OCI-LY1 (cell line): ENCODE data around the gene PABPN1L.

Source experiments
- H2AFZ ChIP-seq: fragments of 200-600 bp; sonication (generic), shearing (Covaris generic); 2 replicates; pipeline ENCODE4 v1.6.0; 2014; ENCODE audit warnings: antibody characterized with exemption, mild to moderate bottlenecking, low read length
- H3F3A ChIP-seq: fragments of 200-600 bp; sonication (generic), shearing (Covaris generic); 2 replicates; pipeline ENCODE4 v1.6.0; 2014; ENCODE audit warnings: mild to moderate bottlenecking, antibody characterized with exemption, low read length, moderate library complexity; ENCODE audit not compliant: insufficient read depth
- H3K27ac ChIP-seq: fragments of 200-600 bp; sonication (generic); 2 replicates; pipeline ENCODE4 v1.5.1; 2014; ENCODE audit warnings: low read length, mixed run types, mild to moderate bottlenecking, low read depth; ENCODE audit not compliant: poor library complexity, severe bottlenecking
- H3K27me3 ChIP-seq: fragments of 200-600 bp; sonication (generic); 2 replicates; pipeline ENCODE4 v1.6.0; 2014; ENCODE audit warnings: antibody characterized with exemption, mild to moderate bottlenecking, low read length, moderate library complexity; ENCODE audit not compliant: insufficient read depth
- H3K36me3 ChIP-seq: fragments of 200-600 bp; sonication (generic); 2 replicates; pipeline ENCODE4 v1.6.1; 2014; ENCODE audit warnings: mild to moderate bottlenecking, antibody characterized with exemption, low read length, moderate library complexity, mixed read lengths; ENCODE audit not compliant: insufficient read depth
- H3K4me1 ChIP-seq: fragments of 200-600 bp; sonication (generic); 2 replicates; pipeline ENCODE4 v1.5.1; 2014; ENCODE audit warnings: mild to moderate bottlenecking, low read length, moderate library complexity; ENCODE audit not compliant: insufficient read depth, severe bottlenecking
- H3K4me2 ChIP-seq: fragments of 200-600 bp; sonication (generic), shearing (Covaris generic); 2 replicates; pipeline ENCODE4 v1.6.1; 2014; ENCODE audit warnings: low read length
- H3K4me3 ChIP-seq: fragments of 200-600 bp; sonication (generic); 2 replicates; pipeline ENCODE4 v1.5.1; 2014; ENCODE audit warnings: low read length, low read depth, mild to moderate bottlenecking, mixed read lengths; ENCODE audit not compliant: poor library complexity, severe bottlenecking
- H3K79me2 ChIP-seq: fragments of 200-600 bp; shearing (Covaris generic); 2 replicates; pipeline ENCODE4 v1.6.1; 2016; ENCODE audit warnings: mixed run types, low read length, mixed read lengths; ENCODE audit not compliant: insufficient read depth
- H3K9ac ChIP-seq: fragments of 200-600 bp; sonication (generic), shearing (Covaris generic); 2 replicates; pipeline ENCODE4 v1.6.1; 2014; ENCODE audit warnings: mild to moderate bottlenecking, low read length, mixed read lengths
- H3K9me2 ChIP-seq: fragments of 200-600 bp; sonication (generic), shearing (Covaris generic); 2 replicates; pipeline ENCODE4 v1.6.1; 2014; ENCODE audit warnings: low read depth, mild to moderate bottlenecking, low read length, mixed read lengths
- H3K9me3 ChIP-seq: fragments of 200-600 bp; shearing (Covaris generic); 2 replicates; pipeline ENCODE4 v1.6.1; 2014; ENCODE audit warnings: low read length, mixed read lengths
- H4K20me1 ChIP-seq: fragments of 200-600 bp; sonication (generic), shearing (Covaris generic); 2 replicates; pipeline ENCODE4 v1.6.0; 2016; ENCODE audit warnings: mild to moderate bottlenecking, low read length; ENCODE audit not compliant: insufficient read depth
- EZH2 ChIP-seq: fragments of 200-600 bp; sonication (generic), shearing (Covaris generic); IDR thresholded peaks from 2 replicates; pipeline ENCODE4 v1.8.0; 2017; ENCODE audit warnings: borderline replicate concordance, mixed run types, mild to moderate bottlenecking, antibody characterized with exemption, low read length, moderate library complexity, mixed read lengths
- TF ChIP-seq, protein P1 (sequence below): fragments of 200-600 bp; sonication (generic), shearing (Covaris generic); IDR thresholded peaks from 2 replicates; pipeline ENCODE4 v1.5.1; 2017; ENCODE audit warnings: mild to moderate bottlenecking, antibody characterized with exemption, low read length, moderate library complexity, mixed read lengths

Gene PABPN1L

DNA sequence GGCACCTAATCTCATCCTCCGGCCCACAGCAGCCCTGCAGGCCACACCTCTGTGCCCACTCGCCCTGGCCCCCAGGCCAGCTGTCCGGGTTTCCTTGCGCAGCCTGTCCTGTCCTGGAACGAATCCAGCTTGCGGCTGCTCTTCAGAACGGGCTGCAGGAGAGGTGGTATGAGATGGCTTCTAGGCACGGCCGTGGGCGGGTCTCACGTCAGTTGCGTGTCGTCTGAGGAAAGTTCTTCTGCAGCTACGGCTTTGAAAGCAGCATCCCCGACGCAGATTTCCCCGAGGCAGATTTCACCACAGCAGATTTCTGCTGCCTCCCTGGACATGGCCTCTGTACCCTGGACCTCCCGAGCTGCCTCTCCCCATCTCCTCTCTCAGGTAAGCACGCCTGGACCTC, 27.9 kb downstream of the PABPN1L start:
- H3K9me2 ChIP-seq, result no peaks in the 10 kb centered on the region
- no peak overlapping the region for H3K9ac ChIP-seq
- H3K27me3 ChIP-seq, result no peaks in the 10 kb centered on the region
- no peak overlapping the region for H3K4me2 ChIP-seq
- no peaks in the 10 kb centered on the region for H3K79me2 ChIP-seq
- H3K36me3 ChIP-seq, result no peaks in the 10 kb centered on the region
- H3K9me3 ChIP-seq, result no peaks in the 10 kb centered on the region
- no peaks in the 10 kb centered on the region for H4K20me1 ChIP-seq
- no peaks in the 10 kb centered on the region for H3K4me1 ChIP-seq
- H2AFZ ChIP-seq, result no peak overlapping the region
- no peaks in the 10 kb centered on the region for H3F3A ChIP-seq
- no peak overlapping the region for H3K27ac ChIP-seq
- H3K4me3 ChIP-seq, result no peak overlapping the region
- TF ChIP-seq EZH2, result no peak
- TF ChIP-seq, protein P1, sequence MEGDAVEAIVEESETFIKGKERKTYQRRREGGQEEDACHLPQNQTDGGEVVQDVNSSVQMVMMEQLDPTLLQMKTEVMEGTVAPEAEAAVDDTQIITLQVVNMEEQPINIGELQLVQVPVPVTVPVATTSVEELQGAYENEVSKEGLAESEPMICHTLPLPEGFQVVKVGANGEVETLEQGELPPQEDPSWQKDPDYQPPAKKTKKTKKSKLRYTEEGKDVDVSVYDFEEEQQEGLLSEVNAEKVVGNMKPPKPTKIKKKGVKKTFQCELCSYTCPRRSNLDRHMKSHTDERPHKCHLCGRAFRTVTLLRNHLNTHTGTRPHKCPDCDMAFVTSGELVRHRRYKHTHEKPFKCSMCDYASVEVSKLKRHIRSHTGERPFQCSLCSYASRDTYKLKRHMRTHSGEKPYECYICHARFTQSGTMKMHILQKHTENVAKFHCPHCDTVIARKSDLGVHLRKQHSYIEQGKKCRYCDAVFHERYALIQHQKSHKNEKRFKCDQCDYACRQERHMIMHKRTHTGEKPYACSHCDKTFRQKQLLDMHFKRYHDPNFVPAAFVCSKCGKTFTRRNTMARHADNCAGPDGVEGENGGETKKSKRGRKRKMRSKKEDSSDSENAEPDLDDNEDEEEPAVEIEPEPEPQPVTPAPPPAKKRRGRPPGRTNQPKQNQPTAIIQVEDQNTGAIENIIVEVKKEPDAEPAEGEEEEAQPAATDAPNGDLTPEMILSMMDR, result no peak

DNA sequence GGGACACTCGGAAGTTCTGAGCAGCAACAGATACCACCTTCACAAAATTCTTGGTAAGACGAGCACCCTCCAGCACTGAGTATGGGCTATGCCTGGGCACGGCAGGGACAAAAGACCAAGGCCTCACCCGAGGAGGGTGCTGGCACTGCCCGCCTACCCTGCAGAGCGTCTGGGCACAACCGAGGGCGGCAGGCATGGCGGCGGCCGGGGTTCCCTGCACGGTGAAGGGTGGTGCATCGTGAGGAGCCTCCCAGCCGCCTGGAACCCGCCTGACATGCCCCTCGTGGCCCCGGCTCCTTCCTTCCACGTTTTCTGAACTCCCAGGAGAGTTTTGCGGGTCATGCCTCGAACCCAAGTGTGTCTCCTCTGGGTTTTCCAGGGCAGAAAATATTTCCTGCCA, 28.7 kb downstream of the PABPN1L start:
- Histone ChIP-seq H3K4me1 (no peaks in the 10 kb centered on the region), H3K4me3 (no peak overlapping the region), H2AFZ (no peak overlapping the region), H3K9me3 (no peaks in the 10 kb centered on the region), H3K27me3 (no peaks in the 10 kb centered on the region), H3K9me2 (no peaks in the 10 kb centered on the region), H3K9ac (no peak overlapping the region), H3K36me3 (no peaks in the 10 kb centered on the region), H3F3A (no peaks in the 10 kb centered on the region), H4K20me1 (no peaks in the 10 kb centered on the region), H3K4me2 (no peak overlapping the region), H3K27ac (no peak overlapping the region), H3K79me2 (no peaks in the 10 kb centered on the region)
- no peak for TF ChIP-seq EZH2
- TF ChIP-seq, protein P1, result no peak

DNA sequence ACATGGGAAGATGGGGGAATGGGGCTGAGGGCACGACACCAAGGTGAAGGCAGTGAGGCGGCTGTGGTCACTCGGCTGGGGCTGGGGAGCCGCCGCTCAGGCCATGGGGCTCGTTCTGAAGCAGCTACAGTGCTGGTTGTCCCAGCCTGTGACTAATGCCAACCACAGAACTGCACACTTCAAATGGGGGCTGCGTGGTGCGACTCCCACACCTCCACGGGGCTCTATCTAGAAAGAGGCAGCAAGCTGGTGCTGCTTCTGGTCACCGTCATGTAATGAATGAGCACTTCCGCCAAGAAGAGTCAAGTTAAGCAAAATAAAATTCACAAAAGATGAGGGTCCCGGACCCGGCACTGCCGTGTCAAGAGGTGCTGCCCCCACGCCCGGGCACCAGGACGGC, 29.7 kb downstream of the PABPN1L start:
- Histone ChIP-seq H3K27me3 (no peaks in the 10 kb centered on the region), H3K4me3 (no peak overlapping the region), H3K9me2 (no peaks in the 10 kb centered on the region), H3K27ac (no peak overlapping the region), H3F3A (no peaks in the 10 kb centered on the region), H3K4me1 (no peaks in the 10 kb centered on the region), H3K36me3 (no peaks in the 10 kb centered on the region), H3K4me2 (no peak overlapping the region), H2AFZ (no peak overlapping the region), H4K20me1 (no peaks in the 10 kb centered on the region), H3K79me2 (no peaks in the 10 kb centered on the region), H3K9ac (no peak overlapping the region), H3K9me3 (no peaks in the 10 kb centered on the region)
- no peak for TF ChIP-seq EZH2
- TF ChIP-seq, protein P1, result no peak
